Esophagus (tissue), 2 donors: ENCODE measurements around the gene AOPEP. TPM values are rescaled to one million over a fixed set of nuclear protein-coding genes. Genes with fewer than 3 reads are reported as not detected.

Experiments used
- H3K27ac ChIP-seq, 2 donors: one replicate each; pipeline ENCODE4 v1.5.1; 2013; ENCODE audit warnings: low read depth in 2 of 2, mild to moderate bottlenecking in 2 of 2, inconsistent platforms in 1 of 2, low read length in 1 of 2, moderate library complexity in 1 of 2
- H3K27me3 ChIP-seq, 2 donors: one replicate each; pipeline ENCODE4 v1.6.1; 2013; ENCODE audit warnings: low read length in 2 of 2, control low read depth in 1 of 2, mild to moderate bottlenecking in 1 of 2; ENCODE audit not compliant: insufficient read depth in 2 of 2, control insufficient read depth in 1 of 2
- H3K36me3 ChIP-seq, 2 donors: one replicate each; pipeline ENCODE4 v1.6.1; 2013; ENCODE audit warnings: low read length in 1 of 2; ENCODE audit not compliant: control insufficient read depth in 2 of 2, insufficient read depth in 2 of 2
- H3K4me1 ChIP-seq, 2 donors: one replicate each; pipeline ENCODE4 v1.6.1; 2013; ENCODE audit warnings: low read length in 1 of 2; ENCODE audit not compliant: control insufficient read depth in 2 of 2, insufficient read depth in 2 of 2
- H3K4me3 ChIP-seq, 2 donors: one replicate each; pipeline ENCODE4 v1.5.1; 2013; ENCODE audit warnings: low read length in 2 of 2, mild to moderate bottlenecking in 2 of 2, low read depth in 1 of 2, moderate library complexity in 1 of 2
- H3K9me3 ChIP-seq, 2 donors: one replicate each; pipeline ENCODE4 v1.6.1; 2013; ENCODE audit warnings: mild to moderate bottlenecking in 2 of 2, low read depth in 1 of 2, low read length in 1 of 2, moderate library complexity in 1 of 2; ENCODE audit not compliant: control insufficient read depth in 2 of 2, insufficient read depth in 1 of 2
- WGBS, 2 donors: extraction: QIAGEN DNeasy Blood & Tissue Kit; methylation state at CpG; one replicate each; pipeline ENCODE4 v1.1.7; 2013; 5-methylcytosine and 5-hydroxymethylcytosine counted together
- polyA plus RNA-seq, 2 donors: library from polyadenylated mRNA; stranded (reverse); fragments of 200-250 nt; gene quantifications; one replicate each; pipeline ENCODE4 v1.2.3, GENCODE V29; 2013
- donor health status: healthy with polysubstance abuse.
- donor health status: Bipolar disorder and iron deficiency.

Gene AOPEP
- polyA plus RNA-seq, 2 donors: 99.6 to 111 TPM

- Histone ChIP-seq H3K36me3 (no peaks in the 10 kb centered on the region), H3K4me3 (peak overlapping the region; percentile 82 to 87), H3K4me1 (no peaks in the 10 kb centered on the region), H3K27ac (peak overlapping the region; percentile 91 to 99), H3K9me3 (no peaks in the 10 kb centered on the region), H3K27me3 (no peaks in the 10 kb centered on the region)
- 6 to 7% methylated on average over 19 of the region's 19 CpGs for WGBS, 2 donors
Measured at GRCh38 chr9:95003689-95004410, 277.4 kb downstream of the AOPEP start.

GRCh38 chr9:95004411-95005277, 278.1 kb downstream of the AOPEP start:
- 0% methylated on average over 54 to 133 of the region's 133 CpGs for WGBS, 2 donors
- no peaks in the 10 kb centered on the region for H3K27me3 ChIP-seq
- H3K36me3 ChIP-seq: no peaks in the 10 kb centered on the region
- H3K4me3 ChIP-seq: peak overlapping the region; percentile 87 to 97
- H3K9me3 ChIP-seq: no peaks in the 10 kb centered on the region
- peak overlapping the region; percentile 91 to 99 for H3K27ac ChIP-seq
- H3K4me1 ChIP-seq: no peaks in the 10 kb centered on the region

GRCh38 chr9:95005278-95006143, 279.0 kb downstream of the AOPEP start:
- 3 to 4% methylated on average over 35 to 49 of the region's 49 CpGs for WGBS, 2 donors

DNA sequence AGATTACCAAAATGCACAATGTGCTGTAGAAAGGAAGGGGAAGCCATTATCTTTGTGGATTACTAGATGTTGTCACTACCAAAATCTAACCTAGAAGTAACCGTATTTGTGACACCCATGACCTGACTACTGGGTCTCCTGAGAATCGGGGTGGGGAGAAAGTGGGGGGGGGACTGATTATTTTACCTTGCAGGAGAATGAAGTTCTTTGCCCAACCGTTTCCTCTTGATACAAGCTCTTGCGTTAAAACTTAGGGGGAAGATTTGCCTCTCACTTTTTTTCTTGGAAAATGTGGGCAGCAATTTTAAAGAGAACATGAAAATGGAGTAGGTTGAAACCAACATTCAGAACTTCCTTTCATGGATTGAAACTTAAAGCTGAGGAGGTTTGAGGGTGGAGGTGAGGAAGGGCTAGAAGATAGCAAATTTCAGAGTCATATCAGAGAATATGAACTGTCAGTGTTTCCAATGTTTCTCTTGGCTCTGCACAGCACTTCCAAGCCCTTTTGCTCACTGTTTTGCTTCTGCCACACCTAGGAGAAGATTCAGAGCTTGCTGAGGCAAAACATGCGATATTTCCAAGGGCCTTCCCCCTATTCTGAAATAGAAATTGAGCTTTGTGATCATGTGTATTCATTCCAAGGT, 280.8 kb downstream of the AOPEP start:
- Histone ChIP-seq H3K36me3 (no peaks in the 10 kb centered on the region), H3K27ac (peak overlapping the region; percentile 87 to 90), H3K4me3 (peak overlapping the region; percentile 31 to 87), H3K4me1 (no peaks in the 10 kb centered on the region), H3K27me3 (no peaks in the 10 kb centered on the region), H3K9me3 (no peaks in the 10 kb centered on the region)
- 15 to 25% methylated on average over 5 of the region's 5 CpGs for WGBS, 2 donors

More at GRCh38 chr9:95005278-95006143, 279.0 kb downstream of the AOPEP start:
- H3K36me3 ChIP-seq: no peaks in the 10 kb centered on the region
- H3K27ac ChIP-seq: peak overlapping the region; percentile 91 to 98
- no peaks in the 10 kb centered on the region for H3K27me3 ChIP-seq
- no peaks in the 10 kb centered on the region for H3K9me3 ChIP-seq
- H3K4me3 ChIP-seq: peak overlapping the region; percentile 87 to 97
- H3K4me1 ChIP-seq: no peaks in the 10 kb centered on the region

DNA sequence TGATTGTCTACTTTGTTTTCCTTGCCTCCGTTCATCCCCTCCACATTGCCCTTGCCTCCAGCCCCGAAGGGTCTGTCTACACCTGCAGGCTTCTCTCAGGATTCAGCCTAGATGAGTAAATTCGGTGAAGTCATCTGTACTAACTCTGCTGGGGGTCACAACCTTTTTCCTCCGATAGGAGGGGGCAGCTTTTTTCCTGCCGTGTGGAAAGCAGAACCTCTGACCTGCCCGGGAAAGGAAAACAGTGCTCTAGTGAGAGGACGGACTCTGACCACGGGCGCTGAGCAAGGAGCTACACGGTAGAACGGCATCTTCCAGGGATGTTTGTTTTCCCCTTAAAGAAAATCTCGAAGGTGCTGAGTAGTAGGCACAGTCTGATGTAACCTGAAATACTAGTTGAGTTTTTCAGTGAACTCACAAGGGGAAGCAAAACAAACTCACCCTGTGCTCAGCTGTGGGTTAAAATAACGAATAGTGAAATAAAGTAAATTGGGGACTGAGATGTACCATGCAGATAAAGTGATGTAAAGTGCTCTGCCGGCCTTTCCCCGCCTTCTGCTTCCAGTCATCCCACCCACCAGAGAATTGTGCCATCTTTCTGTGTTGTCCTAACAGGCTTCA, 281.8 kb downstream of the AOPEP start:
- no peaks in the 10 kb centered on the region for H3K4me1 ChIP-seq
- no peaks in the 10 kb centered on the region for H3K9me3 ChIP-seq
- H3K27me3 ChIP-seq: no peaks in the 10 kb centered on the region
- H3K4me3 ChIP-seq: peak overlapping the region; percentile 31 to 87
- H3K27ac ChIP-seq: peak overlapping the region; percentile 87 to 97
- no peaks in the 10 kb centered on the region for H3K36me3 ChIP-seq
- 21 to 23% methylated on average over 15 of the region's 15 CpGs for WGBS, 2 donors

- H3K4me1 ChIP-seq: no peaks in the 10 kb centered on the region
- H3K36me3 ChIP-seq: no peaks in the 10 kb centered on the region
- H3K27me3 ChIP-seq: no peaks in the 10 kb centered on the region
- no peaks in the 10 kb centered on the region for H3K9me3 ChIP-seq
- WGBS, 2 donors: 32 to 55% methylated on average over 5 of the region's 5 CpGs
- peak overlapping the region; percentile 65 to 77 for H3K27ac ChIP-seq
- H3K4me3 ChIP-seq: peak overlapping the region in 1 of 2 donors; percentile 3
Measured at GRCh38 chr9:95009459-95009858, 283.0 kb downstream of the AOPEP start.

- H3K27ac ChIP-seq: peak overlapping the region; percentile 87 to 92
- 39 to 61% methylated on average over 5 of the region's 5 CpGs for WGBS, 2 donors
- no peaks in the 10 kb centered on the region for H3K36me3 ChIP-seq
- H3K4me3 ChIP-seq: no peak overlapping the region
- no peaks in the 10 kb centered on the region for H3K27me3 ChIP-seq
- no peaks in the 10 kb centered on the region for H3K4me1 ChIP-seq
- no peaks in the 10 kb centered on the region for H3K9me3 ChIP-seq
Measured at GRCh38 chr9:95010431-95010838, 283.9 kb downstream of the AOPEP start.

GRCh38 chr9:95012035-95012708, 285.7 kb downstream of the AOPEP start:
- Histone ChIP-seq H3K27ac (peak overlapping the region; percentile 34 to 57), H3K9me3 (no peaks in the 10 kb centered on the region), H3K27me3 (no peaks in the 10 kb centered on the region), H3K4me3 (no peak overlapping the region), H3K36me3 (peaks cover 0 to 3% of the 10 kb centered on the region in 2 donors), H3K4me1 (no peaks in the 10 kb centered on the region)
- WGBS, 2 donors: 25 to 52% methylated on average over 7 of the region's 7 CpGs
